Measurements from ENCODE around the gene GAPDHS.

Gene GAPDHS

GRCh38 chr19:35513628-35514281, 19.5 kb upstream of the GAPDHS start, which contains the start of gene DMKN:
Gene DMKN (minus strand): TSS chr19:35513649. CDS start chr19:35513475, 174 bp downstream.
- Histone ChIP-seq H2AFZ (ENCODE audit: low read depth, low read length) (no peak within 1 kb of the TSS), H3K79me2 (ENCODE audit: insufficient read depth, low read length) (no peaks in the 10 kb centered on the region), H3K9ac (ENCODE audit: low read depth, low read length) (no peak within 1 kb of the TSS), H3K9me3 (ENCODE audit: insufficient read depth, low read length, severe bottlenecking) (no peaks in the 10 kb centered on the region), H3K36me3 (ENCODE audit: insufficient read depth, low read length) (no peaks in the 10 kb centered on the region), H3K27me3 (ENCODE audit: insufficient read depth, low read length, poor library complexity) (peaks cover 15% of the 10 kb centered on the region), H4K20me1 (ENCODE audit: insufficient read depth, low read length) (no peaks in the 10 kb centered on the region; the same call in 1 of the 2 replicates), H3K27ac (ENCODE audit: low read length) (no peak within 1 kb of the TSS), H3K4me1 (ENCODE audit: insufficient read depth, low read length) (no peaks in the 10 kb centered on the region), H3K4me3 (ENCODE audit: low read depth in 1 of 2, low read length in 2 of 2) (no peak within 1 kb of the TSS), H3K4me2 (ENCODE audit: insufficient read depth, low read length) (no peak within 1 kb of the TSS)
- ATAC-seq (ENCODE audit: insufficient read depth, low read depth) (no peak), DNase-seq (no peak)
- no peak for TF ChIP-seq CTCF (IDR thresholded peaks at IDR 0.05; ENCODE audit: borderline replicate concordance, extremely low read depth, low read length, poor library complexity, severe bottlenecking)
- TF ChIP-seq EZH2 (IDR thresholded peaks at IDR 0.05; ENCODE audit: borderline replicate concordance, low read depth, low read length, severe bottlenecking) = no peak

- Histone ChIP-seq H3K36me3 (ENCODE audit: insufficient read depth, low read length) (no peaks in the 10 kb centered on the region), H4K20me1 (ENCODE audit: insufficient read depth, low read length) (no peaks in the 10 kb centered on the region; the same call in 1 of the 2 replicates), H3K27ac (ENCODE audit: low read length) (no peak overlapping the region), H3K79me2 (ENCODE audit: insufficient read depth, low read length) (no peaks in the 10 kb centered on the region), H3K4me3 (ENCODE audit: low read depth in 1 of 2, low read length in 2 of 2) (no peak overlapping the region), H3K4me2 (ENCODE audit: insufficient read depth, low read length) (no peak overlapping the region), H3K27me3 (ENCODE audit: insufficient read depth, low read length, poor library complexity) (peaks cover 13% of the 10 kb centered on the region), H2AFZ (ENCODE audit: low read depth, low read length) (no peak overlapping the region), H3K9ac (ENCODE audit: low read depth, low read length) (no peak overlapping the region), H3K4me1 (ENCODE audit: insufficient read depth, low read length) (no peaks in the 10 kb centered on the region), H3K9me3 (ENCODE audit: insufficient read depth, low read length, severe bottlenecking) (no peaks in the 10 kb centered on the region)
- ATAC-seq (ENCODE audit: insufficient read depth, low read depth) (no peak), DNase-seq (no peak)
- TF ChIP-seq CTCF (IDR thresholded peaks at IDR 0.05; ENCODE audit: borderline replicate concordance, extremely low read depth, low read length, poor library complexity, severe bottlenecking) = no peak
- no peak for TF ChIP-seq EZH2 (IDR thresholded peaks at IDR 0.05; ENCODE audit: borderline replicate concordance, low read depth, low read length, severe bottlenecking)
Observed at GRCh38 chr19:35514282-35514809, 18.9 kb upstream of the GAPDHS start.

- ATAC-seq (ENCODE audit: insufficient read depth, low read depth) = no peak
- Histone ChIP-seq H2AFZ (ENCODE audit: low read depth, low read length) (no peak overlapping the region), H4K20me1 (ENCODE audit: insufficient read depth, low read length) (no peaks in the 10 kb centered on the region), H3K27me3 (ENCODE audit: insufficient read depth, low read length, poor library complexity) (no peaks in the 10 kb centered on the region), H3K9ac (ENCODE audit: low read depth, low read length) (no peak overlapping the region), H3K4me3 (ENCODE audit: low read depth in 1 of 2, low read length in 2 of 2) (no peak overlapping the region), H3K9me3 (ENCODE audit: insufficient read depth, low read length, severe bottlenecking) (no peaks in the 10 kb centered on the region), H3K79me2 (ENCODE audit: insufficient read depth, low read length) (no peaks in the 10 kb centered on the region), H3K4me2 (ENCODE audit: insufficient read depth, low read length) (no peak overlapping the region), H3K4me1 (ENCODE audit: insufficient read depth, low read length) (no peaks in the 10 kb centered on the region), H3K27ac (ENCODE audit: low read length) (no peak overlapping the region), H3K36me3 (ENCODE audit: insufficient read depth, low read length) (no peaks in the 10 kb centered on the region)
- DNase-seq = no peak
- TF ChIP-seq EZH2 (IDR thresholded peaks at IDR 0.05; ENCODE audit: borderline replicate concordance, low read depth, low read length, severe bottlenecking) (no peak), CTCF (IDR thresholded peaks at IDR 0.05; ENCODE audit: borderline replicate concordance, extremely low read depth, low read length, poor library complexity, severe bottlenecking) (no peak)
Observed at GRCh38 chr19:35516310-35516709, 16.9 kb upstream of the GAPDHS start.
